ENCODE data around the gene OTOG.

Gene OTOG

DNA sequence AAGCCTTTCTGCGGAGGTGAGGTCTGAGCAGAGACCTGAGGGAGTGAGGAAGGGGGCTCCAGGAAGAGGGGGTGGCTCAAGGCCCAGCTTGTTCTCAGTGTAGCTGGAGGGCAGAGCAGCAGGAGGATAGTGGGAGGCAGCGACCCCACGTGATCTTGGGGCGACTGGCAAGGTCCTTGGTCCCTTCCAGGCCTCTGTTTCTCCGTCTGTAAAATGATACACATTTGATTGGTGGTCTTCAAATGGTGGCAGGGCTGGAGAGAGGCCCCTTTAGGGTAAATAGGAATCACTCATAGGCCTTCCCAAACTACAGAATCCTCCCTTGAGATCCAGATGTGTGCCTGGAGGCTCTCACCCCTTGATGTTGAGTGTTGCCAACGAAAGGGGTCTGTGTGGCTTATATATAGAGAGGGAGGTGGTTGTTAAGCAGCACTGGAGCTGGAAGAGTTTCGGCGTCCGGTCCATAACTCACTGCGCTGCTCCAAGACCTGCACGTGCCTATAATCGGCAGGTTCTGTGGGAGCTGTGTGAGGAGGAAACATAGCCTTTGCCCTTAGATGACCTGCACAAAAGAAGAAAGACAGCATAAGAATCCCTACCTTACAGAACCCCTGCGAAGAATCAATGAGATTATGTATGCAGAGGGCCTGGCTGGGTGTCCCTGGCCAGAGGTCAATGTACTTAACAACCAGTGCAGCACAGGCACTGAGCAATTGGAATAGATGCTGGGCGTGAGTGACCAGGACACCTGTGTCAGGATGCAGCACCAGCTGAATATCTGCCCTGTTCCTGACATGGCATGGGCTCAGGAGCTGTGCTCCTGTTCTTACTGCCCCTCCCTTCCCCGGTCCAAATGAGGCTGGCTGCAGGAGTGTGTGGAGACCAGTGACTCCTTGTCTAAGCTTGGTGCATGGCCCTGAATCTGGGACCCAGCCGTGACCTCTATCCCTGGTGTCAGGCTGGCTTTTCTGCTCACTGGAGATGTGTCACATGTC, 28.7 kb downstream of the OTOG start:
- no peak for DNase-seq
- in situ Hi-C loops (cut with HindIII; ENCODE audit: low pct_ligation_motif_present, low pct_unique_long_range_greater_than_20kb, low sequenced_read_pairs): no loop called here

DNA sequence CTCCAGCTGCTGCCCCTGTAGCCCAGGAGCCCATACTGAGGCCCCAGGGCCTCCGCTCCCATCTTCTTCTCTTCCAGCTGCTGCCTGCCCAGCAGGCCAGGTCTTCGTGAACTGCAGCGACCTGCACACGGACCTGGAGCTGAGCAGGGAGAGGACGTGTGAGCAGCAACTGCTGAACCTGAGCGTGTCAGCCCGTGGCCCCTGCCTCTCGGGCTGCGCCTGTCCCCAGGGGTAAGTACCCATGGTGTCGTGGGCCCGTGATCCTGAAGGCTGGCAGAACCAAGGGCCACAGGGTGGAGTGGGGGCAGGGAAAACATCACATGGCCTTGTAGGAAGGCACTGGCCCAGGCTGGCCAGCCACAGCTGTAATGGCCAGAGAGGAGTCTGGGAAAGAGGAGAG, 31.2 kb downstream of the OTOG start:
- DNase-seq: no peak
- in situ Hi-C loops (cut with HindIII; ENCODE audit: low pct_ligation_motif_present, low pct_unique_long_range_greater_than_20kb, low sequenced_read_pairs): no loop called here

DNA sequence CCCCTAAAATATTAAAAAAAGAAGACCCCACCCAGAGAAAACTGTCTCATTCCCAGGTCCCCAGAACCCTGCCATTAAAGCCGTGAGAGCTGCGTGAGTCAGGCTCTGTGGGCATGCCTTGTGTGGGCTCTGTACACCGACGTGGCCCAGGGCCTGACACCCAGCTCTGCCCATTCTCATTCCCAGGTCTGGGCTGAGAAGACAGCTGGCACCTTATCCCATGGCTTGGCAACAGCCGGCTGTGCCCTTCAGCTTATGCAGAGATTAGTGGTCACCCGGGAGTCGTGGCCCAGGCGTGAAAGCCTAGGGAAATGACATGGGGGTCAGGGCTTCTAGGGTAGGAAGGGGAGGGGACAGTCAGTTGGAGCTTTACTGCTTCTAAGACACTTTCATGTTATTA, 31.9 kb downstream of the OTOG start:
- DNase-seq: no peak
- in situ Hi-C loops (cut with HindIII; ENCODE audit: low pct_ligation_motif_present, low pct_unique_long_range_greater_than_20kb, low sequenced_read_pairs): no loop called here

DNA sequence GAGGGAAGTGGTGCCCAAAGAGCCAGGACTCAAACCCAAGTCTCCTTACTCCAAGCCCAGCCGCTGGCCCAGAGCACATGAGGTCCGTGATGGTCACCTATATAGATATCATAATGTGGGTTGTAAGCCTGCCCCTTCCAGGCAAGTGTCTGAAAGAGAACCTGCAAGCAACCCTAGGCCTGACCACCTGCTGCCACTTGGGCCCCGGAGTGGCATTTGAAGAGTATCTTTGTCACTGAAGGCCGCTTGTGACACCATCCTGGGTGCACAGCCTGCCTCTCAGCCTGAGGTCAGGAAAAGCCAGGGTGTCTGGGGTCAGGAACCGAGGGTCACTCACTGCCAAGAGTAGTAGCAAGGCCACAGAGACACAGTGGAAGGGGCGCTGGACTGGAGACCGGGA, 32.4 kb downstream of the OTOG start:
- DNase-seq: no peak
- in situ Hi-C loops (cut with HindIII; ENCODE audit: low pct_ligation_motif_present, low pct_unique_long_range_greater_than_20kb, low sequenced_read_pairs): no loop called here

DNA sequence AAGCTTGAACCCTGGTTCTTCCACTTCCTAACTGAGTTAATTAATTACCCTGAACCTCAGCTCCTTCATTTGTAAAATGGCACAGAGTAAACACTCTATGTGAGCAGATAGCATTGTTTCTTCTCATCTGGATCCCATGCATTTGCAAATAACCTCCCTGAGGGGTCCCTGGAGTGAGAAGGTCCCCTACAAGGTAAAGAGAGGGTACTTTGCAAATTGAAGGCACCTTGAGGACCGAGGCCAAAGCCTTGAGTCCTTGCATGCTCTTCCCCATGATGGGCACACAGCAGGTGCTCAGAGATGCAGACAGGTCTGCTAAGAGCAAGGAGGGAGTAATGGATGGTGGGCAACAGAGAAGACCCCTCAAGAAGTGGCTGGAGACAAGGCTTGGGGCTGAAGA, 33.2 kb downstream of the OTOG start:
- in situ Hi-C loops (cut with HindIII; ENCODE audit: low pct_ligation_motif_present, low pct_unique_long_range_greater_than_20kb, low sequenced_read_pairs): no loop called here
- no peak for DNase-seq

DNA sequence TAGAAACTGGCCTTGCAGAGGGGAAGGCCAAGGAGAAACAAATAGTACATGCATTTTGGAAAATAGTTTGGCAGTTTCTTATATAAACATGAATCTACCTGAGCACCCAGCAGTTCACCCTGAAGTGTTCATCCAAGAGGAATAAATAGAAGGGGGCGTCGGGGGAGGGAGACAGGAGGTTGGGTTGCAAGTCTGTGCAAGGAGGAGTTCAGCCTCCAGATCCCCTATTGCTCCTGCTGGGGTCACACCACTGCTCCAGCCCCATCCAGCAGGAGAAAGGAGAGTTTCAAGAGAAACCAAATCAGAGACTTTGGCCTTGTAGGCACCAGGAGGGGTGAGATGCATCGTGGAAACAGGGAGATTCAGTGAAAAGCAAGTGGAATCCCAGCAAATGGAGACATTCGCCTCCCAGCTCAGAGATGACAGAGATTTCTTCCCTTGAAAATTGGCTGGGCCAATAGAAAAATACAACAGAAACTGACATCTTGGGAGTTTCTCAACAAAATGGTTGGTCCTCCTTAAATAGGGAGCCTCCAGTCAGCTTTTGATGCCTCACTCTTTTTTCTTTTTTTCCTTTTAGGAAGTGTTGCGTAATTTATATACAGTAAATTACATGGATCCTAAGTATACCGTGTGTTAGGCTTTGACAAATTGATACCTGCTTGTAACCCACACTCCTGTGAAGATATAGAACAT, 34.1 kb downstream of the OTOG start:
- DNase-seq: no peak
- in situ Hi-C loops (cut with HindIII; ENCODE audit: low pct_ligation_motif_present, low pct_unique_long_range_greater_than_20kb, low sequenced_read_pairs): no loop called here

DNA sequence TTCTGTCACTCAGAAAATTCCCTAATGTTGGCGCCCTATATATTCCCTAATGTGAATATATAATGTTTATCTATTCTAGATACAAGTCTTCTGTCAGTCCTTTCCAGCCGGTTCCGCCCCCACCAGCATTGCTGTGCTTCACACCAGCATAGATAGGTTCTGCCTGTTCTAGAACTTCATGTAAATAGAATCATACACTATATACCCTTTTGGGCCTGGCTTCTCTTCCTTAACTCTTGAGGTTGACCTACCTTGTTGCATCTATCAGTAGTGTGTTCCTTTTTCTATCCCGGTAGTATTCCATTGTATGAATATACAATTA, 34.6 kb downstream of the OTOG start:
- in situ Hi-C loops (cut with HindIII; ENCODE audit: low pct_ligation_motif_present, low pct_unique_long_range_greater_than_20kb, low sequenced_read_pairs): no loop called here
- DNase-seq: no peak

DNA sequence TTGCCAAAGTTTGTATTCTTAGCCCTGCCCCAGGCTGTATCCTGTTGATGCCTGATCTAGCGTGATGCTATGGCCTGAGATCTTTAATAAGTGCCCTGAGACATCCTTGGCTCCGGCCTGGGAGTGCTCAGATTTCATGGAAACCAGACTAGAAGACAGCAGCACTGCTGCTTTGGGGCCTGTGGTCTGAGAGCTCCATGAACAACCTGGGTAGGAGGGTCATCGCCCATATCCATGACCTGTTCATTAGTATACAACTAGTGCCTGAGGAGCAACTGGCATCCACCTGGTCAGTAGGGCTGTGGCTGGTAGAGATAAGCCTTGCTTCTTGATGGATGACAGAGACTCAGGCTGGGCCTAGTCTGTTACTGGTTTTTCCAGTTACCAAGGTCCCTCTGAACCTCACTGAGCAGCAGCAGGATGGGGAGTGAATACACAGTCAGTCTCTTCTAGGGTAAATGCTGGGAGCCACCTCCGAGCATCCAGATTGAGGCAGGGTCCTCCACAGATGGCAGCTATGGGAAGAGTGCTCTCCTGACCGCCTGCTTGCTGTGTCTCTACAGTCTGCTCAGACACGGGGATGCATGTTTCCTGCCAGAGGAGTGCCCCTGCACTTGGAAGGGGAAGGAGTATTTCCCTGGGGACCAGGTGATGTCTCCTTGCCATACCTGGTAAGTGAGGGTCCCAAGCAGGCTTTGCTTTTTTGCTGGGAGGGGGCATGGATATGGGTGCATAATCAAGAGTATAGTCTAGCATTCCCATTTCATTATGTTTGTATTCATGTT, 39.0 kb downstream of the OTOG start:
- in situ Hi-C loops (cut with HindIII; ENCODE audit: low pct_ligation_motif_present, low pct_unique_long_range_greater_than_20kb, low sequenced_read_pairs): no loop called here
- no peak for DNase-seq

DNA sequence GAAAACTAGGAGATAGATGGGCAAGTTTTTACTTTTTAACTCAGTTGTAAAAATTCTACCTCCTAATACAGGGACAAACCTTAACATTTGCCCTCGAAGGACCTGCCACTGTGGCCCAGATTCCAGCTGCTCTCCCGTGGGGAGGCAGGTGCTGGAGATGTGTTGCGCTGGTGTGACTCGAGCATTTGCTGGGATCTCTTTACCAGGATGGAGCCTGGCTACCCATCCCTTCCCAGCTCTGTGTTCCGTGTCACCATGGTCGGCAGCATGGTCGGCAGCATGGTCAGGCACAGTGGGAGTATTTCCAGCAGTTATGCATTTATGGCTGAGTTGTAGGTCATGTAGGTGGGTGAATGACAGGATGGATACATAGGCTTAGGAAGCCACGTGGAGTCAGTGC, 41.1 kb downstream of the OTOG start:
- no peak for DNase-seq
- in situ Hi-C loops (cut with HindIII; ENCODE audit: low pct_ligation_motif_present, low pct_unique_long_range_greater_than_20kb, low sequenced_read_pairs): no loop called here

DNA sequence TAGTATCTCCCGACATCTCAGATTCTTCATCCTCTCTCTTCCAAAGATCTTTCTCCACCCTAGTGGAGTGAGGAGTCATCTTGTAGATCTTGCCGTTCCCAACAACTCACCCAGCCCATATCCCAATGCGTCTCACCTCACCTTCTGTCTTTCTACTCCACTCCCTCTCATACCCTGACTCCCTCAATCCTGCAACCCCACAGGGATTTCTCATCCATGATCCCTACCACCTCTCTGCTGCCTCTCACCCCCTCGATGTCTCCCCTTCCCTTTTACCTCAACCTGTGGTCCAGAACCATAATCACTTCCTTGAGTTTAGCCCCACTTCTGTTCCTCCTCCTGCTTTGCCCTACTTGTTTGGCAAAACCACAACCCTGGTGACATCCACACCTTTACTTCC, 41.7 kb downstream of the OTOG start:
- DNase-seq: no peak
- in situ Hi-C loops (cut with HindIII; ENCODE audit: low pct_ligation_motif_present, low pct_unique_long_range_greater_than_20kb, low sequenced_read_pairs): no loop called here

DNA sequence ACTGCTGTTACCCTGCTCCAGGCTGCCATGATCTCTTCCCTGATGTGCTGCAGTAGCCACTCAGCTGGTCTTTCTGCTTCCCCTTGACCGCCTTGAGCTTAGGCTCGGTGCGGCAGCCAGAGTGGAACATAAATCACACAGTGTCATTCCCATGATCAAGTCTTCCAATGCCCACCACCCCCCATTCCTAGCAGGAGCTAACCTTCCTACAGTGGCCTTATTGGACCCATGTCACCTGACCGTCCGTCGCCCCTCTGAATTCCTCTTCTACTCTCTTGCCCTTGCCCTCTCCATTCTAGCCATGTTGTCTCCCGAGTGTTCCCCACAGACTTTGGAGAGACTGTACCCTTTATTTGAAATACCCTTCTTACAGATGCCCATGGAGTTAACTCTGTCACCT, 43.4 kb downstream of the OTOG start:
- in situ Hi-C loops (cut with HindIII; ENCODE audit: low pct_ligation_motif_present, low pct_unique_long_range_greater_than_20kb, low sequenced_read_pairs): no loop called here
- DNase-seq: no peak

DNA sequence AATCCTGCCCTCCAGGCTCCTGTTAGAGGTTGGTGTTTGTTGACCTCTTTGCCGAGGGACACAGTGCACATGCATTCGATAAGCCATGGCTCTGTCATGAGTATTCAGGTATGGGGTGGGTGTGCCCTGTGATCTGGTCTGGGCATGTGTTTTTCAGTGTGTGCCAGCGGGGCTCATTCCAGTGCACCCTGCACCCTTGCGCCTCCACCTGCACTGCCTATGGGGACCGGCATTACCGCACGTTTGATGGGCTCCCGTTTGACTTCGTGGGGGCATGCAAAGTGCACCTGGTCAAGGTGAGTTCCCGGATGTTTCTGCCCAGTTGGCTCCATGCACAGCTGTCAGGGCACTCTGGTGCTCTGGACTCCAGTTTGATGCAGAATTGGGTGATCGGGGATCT, 44.2 kb downstream of the OTOG start:
- in situ Hi-C loops (cut with HindIII; ENCODE audit: low pct_ligation_motif_present, low pct_unique_long_range_greater_than_20kb, low sequenced_read_pairs): no loop called here
- no peak for DNase-seq

DNA sequence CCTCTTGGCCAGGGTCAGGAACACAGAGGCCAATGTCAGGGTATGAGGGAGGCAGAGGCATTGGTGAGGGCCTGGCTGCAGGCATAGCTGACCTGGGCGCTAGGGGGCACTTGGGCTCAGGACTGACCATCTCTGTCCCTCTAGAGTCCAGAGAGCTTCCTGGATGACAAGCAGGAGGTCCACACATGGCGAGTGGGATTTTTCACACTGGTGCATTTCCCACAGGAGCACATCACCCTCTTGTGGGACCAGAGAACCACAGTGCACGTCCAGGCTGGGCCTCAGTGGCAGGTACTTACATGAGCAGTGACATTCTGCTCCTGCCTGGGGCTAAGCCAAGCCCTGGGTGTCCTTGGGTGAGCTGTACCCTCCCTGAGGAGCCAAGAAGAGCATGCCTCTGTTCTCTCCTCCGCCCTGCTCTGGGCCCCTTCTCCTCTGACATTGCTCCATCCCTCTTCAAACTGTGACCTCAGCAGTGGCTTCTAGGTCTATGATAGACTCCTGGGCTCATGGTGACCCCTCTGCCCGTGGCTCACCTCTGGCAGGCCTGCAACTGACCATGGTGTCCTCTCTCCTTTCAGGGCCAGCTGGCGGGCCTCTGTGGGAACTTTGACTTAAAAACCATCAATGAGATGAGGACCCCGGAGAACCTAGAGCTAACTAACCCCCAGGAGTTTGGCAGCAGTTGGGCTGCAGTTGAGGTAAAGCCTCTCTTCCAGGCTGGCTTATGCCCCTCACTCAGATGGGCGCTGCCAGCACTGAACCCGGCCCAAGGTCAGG, 46.6 kb downstream of the OTOG start:
- in situ Hi-C loops (cut with HindIII; ENCODE audit: low pct_ligation_motif_present, low pct_unique_long_range_greater_than_20kb, low sequenced_read_pairs): no loop called here
- no peak for DNase-seq

DNA sequence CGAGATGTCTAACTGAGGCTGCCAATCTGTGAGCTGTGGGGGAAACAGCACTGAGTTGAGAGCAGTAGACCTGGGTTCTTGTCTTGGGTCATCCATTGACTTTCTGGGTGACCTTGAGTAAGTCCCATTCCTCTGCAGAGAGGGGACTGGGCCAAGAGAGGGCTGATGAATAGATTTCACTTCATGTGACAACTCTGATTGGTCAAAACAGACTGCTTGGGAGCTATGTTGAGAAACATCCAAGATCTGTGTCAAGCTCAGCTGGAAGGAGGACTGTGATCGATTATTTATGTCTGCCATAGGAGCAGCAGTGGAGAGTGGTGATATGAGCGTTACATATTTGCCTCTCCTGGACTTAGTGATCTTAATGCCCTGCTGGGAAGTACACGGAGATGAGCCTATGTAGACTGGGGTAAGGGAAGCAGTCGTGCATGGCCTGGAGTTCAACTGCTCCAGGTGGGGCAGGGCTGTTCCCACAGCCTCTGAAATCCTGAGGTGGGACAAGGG, 47.7 kb downstream of the OTOG start:
- in situ Hi-C loops (cut with HindIII; ENCODE audit: low pct_ligation_motif_present, low pct_unique_long_range_greater_than_20kb, low sequenced_read_pairs): no loop called here
- no peak for DNase-seq

DNA sequence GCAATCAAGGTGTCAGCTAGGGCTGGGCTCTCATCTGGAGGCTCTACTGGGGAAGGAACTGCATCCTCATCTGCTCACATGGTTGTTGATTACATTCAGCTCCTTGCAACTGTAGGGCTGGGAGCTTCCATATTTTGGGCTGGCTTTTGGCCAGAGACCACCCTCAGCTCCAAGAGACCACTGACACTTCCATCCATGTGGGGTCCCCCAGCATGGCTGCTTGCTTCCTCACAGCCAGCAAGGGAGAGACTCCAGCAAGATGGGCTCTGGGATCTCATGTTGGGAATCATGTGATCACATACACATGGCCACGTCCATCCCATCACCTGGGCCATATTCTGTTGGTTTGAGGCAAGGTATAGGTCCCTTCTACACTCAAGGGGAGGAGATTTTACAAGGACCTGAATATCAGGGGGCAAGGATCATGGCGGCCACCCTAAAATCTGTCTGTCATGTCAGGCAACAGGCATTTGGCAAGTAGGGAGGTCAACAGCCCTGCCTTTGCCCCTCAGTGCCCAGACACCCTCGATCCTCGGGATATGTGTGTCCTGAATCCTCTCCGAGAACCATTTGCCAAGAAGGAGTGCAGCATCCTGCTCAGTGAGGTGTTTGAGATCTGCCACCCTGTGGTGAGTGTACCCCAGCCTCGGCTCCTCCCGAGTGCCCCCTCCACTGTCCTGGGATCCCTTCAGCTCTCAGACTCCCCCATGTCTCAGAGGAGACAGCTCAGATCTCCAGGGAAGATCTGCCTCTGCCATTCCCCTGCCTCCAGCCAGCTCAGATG, 48.7 kb downstream of the OTOG start:
- no peak for DNase-seq

DNA sequence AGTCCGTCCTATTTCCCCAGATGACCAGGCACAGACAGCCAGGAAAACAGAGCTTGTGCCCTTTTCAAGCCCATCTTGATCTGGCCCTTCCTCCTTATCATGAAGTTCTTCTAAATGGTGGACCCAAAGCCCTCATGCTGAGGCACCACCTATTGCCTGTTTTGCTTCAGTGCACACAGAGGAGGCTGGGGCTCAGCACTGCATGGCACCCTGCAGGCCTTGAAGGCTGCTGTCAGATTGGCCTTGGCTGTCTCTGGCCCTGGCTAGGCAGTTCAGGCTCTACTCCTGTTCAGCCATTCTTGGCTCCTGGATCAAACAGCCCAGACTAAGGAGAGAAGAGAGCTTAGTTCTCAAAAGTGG, 49.2 kb downstream of the OTOG start:
- no peak for DNase-seq
- in situ Hi-C loops (cut with HindIII; ENCODE audit: low pct_ligation_motif_present, low pct_unique_long_range_greater_than_20kb, low sequenced_read_pairs): no loop called here

More for the DNA sequence above, 48.7 kb downstream of the OTOG start:
- in situ Hi-C loops (cut with HindIII; ENCODE audit: low pct_ligation_motif_present, low pct_unique_long_range_greater_than_20kb, low sequenced_read_pairs): no loop called here

DNA sequence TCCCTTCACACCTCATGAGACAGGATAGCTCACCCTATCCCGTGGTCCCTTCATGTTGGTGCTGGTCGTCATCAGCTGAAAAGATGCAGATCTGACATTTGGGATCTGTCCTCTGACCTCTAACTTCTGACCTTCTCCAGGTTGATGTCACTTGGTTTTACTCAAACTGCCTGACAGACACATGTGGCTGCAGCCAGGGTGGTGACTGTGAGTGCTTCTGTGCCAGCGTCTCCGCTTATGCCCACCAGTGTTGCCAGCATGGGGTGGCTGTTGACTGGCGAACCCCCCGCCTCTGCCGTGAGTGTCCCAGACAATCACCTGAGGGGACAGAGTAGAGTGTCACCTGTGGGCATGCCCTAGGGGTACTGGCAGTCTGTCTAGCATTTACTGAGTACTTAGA, 49.7 kb downstream of the OTOG start:
- in situ Hi-C loops (cut with HindIII; ENCODE audit: low pct_ligation_motif_present, low pct_unique_long_range_greater_than_20kb, low sequenced_read_pairs): no loop called here
- DNase-seq: no peak

DNA sequence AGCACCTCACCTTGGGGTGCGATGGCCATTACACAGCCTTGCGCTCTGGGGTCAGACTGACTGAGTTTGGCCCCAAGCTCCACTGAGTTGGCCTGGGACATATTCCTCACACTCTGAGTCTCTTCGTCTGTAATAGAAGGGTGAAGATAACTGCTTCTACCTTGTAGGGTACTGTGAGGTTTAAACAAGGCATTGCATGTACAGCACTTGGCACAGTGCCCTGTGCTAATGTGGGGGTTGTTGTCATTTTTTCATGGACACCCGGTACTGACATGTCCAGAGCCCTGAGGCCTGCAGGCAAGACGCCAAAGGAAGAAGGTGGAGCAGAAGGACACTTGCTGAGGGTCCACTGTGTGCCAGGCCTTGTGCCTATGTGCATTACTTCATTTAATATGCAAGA, 50.7 kb downstream of the OTOG start:
- in situ Hi-C loops (cut with HindIII; ENCODE audit: low pct_ligation_motif_present, low pct_unique_long_range_greater_than_20kb, low sequenced_read_pairs): no loop called here
- no peak for DNase-seq

All from ACHN (cell line).